Activated naive CD4-positive, alpha-beta T cell treated with anti-CD3 and anti-CD28 coated beads, Interleukin-2, amount 10 ng/mL, durations not matched to agents 7 days and 5 days (primary cell): ENCODE results near the gene IL17RD.

ENCODE experiments used
- CTCF ChIA-PET: fragments of 350-600 bp; sonication (Branson Sonifier 250); formaldehyde crosslinking; loops from one replicate; lab custom pipeline; 2021; ENCODE audit warnings: antibody characterized with exemption; lab: Charles Lee
- DNase-seq: peaks from one replicate; pipeline ENCODE4 v3.0.0-alpha.2; 2020
- H3K27ac Mint-ChIP-seq: one replicate; pipeline ENCODE4 v1.8.0; 2021; ENCODE audit warnings: mild to moderate bottlenecking, moderate library complexity, mixed read lengths
- H3K27me3 Mint-ChIP-seq: one replicate; pipeline ENCODE4 v1.8.0; 2021; ENCODE audit warnings: mild to moderate bottlenecking, mixed read lengths
- H3K36me3 Mint-ChIP-seq: one replicate; pipeline ENCODE4 v1.8.0; 2021; ENCODE audit warnings: mixed read lengths
- H3K4me1 Mint-ChIP-seq: one replicate; pipeline ENCODE4 v1.8.0; 2021; ENCODE audit warnings: mixed read lengths
- H3K4me3 Mint-ChIP-seq: one replicate; pipeline ENCODE4 v1.8.0; 2021; ENCODE audit warnings: mild to moderate bottlenecking, moderate library complexity, mixed read lengths
- H3K9me3 Mint-ChIP-seq: one replicate; pipeline ENCODE4 v1.8.0; 2021; ENCODE audit warnings: mixed read lengths

The IL17RD gene

DNA sequence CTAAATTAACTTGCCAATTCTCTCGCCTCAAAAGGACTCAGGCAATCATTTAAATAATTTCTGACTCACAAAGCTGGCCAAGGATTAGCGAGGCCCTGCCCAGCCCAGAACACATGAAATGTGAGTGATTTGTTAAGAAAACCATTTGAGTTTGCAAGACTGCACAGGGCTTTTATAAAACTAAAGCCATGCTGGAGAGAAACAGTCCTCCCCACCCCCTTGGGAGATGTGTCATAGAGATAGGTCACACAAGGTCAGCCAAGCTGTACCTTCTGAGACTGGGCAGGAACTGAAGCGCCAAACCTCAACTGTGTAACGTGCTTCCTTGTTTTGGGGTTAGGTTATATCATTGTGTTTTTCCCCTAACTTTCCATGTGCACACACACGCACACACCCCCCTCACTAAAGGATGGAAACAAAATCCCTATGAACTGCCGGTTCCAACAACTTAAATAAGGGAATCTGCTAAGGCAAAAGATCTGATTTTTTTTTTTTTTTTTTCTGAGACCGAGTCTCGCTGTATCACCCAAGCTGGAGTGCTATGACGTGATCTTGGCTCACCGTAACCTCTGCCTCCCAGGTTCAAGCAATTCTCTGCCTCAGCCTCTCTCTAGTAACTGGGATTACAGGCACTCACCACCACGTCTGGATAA is 96.6 kb downstream of the IL17RD start:
- Mint-ChIP-seq H3K36me3 (no peaks in the 10 kb centered on the region), H3K4me1 (peaks cover 1% of the 10 kb centered on the region), H3K27ac (no peak overlapping the region), H3K9me3 (no peaks in the 10 kb centered on the region), H3K4me3 (no peak overlapping the region), H3K27me3 (peaks cover 27% of the 10 kb centered on the region)
- DNase-seq: no peak
- CTCF ChIA-PET: no interaction called here

DNA sequence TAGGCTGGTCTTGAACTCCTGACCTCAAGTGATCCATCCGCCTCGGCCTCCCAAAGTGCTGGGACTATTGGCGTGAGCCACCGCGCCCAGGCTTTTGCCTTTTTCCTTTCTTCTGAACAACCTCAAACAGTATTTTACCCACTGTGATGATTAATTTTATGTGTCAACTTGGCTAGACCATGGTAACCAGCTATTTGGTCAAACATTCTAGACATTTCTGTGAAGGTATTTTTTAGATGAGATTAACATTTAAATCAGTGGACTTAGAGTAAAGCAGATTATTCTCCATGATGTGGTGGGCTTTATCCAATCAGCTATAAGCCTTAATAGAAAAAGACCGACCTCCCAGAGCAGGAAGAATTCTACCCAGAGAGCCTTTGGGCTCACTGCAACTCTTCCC is 98.7 kb downstream of the IL17RD start:
- Mint-ChIP-seq H3K27me3 (peaks cover 23% of the 10 kb centered on the region), H3K36me3 (no peaks in the 10 kb centered on the region), H3K9me3 (no peaks in the 10 kb centered on the region), H3K4me3 (no peak overlapping the region), H3K4me1 (peaks cover 2% of the 10 kb centered on the region), H3K27ac (no peak overlapping the region)
- CTCF ChIA-PET: no interaction called here
- no peak for DNase-seq

DNA sequence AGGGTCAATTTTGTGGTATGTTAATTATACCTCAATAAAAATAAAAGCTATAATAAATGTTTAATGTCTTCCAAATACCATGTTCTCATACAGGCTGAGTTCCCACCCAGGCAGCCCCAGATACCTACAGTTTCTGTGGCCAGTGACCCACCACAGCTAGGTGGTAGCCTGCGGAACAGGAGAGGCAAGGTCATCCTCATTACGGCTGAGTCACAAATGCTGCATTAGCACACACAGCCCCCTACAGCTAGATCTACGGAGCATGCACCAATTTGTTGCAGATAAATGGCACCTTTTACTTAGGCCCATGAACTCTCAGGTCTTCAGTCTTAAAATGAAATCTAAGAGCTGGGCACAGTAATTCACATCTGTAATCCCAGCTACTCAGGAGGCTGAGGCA is 99.6 kb downstream of the IL17RD start:
- no peak overlapping the region for H3K4me3 Mint-ChIP-seq
- no peak overlapping the region for H3K27ac Mint-ChIP-seq
- no peaks in the 10 kb centered on the region for H3K9me3 Mint-ChIP-seq
- DNase-seq: no peak
- CTCF ChIA-PET: interaction anchor here (1.5 kb wide), 1 partner anchor 9 kb away, joined by 3 read pairs; no protein-coding TSS in a partner anchor
- peaks cover 4% of the 10 kb centered on the region for H3K4me1 Mint-ChIP-seq
- H3K36me3 Mint-ChIP-seq: no peaks in the 10 kb centered on the region
- peaks cover 17% of the 10 kb centered on the region for H3K27me3 Mint-ChIP-seq

- CTCF ChIA-PET: interaction anchor here (1.5 kb wide), 1 partner anchor 10 kb away, joined by 3 read pairs; no protein-coding TSS in a partner anchor
These were observed 100.6 kb downstream of the IL17RD start for GRCh38 chr3:57064572-57064971.

GRCh38 chr3:57064001-57064400 is 101.2 kb downstream of the IL17RD start:
- Mint-ChIP-seq H3K4me1 (peaks cover 4% of the 10 kb centered on the region), H3K27ac (no peak overlapping the region), H3K9me3 (no peaks in the 10 kb centered on the region), H3K4me3 (no peak overlapping the region), H3K36me3 (no peaks in the 10 kb centered on the region), H3K27me3 (peaks cover 8% of the 10 kb centered on the region)
- CTCF ChIA-PET: interaction anchor here (1.5 kb wide), 1 partner anchor 10 kb away, joined by 3 read pairs; no protein-coding TSS in a partner anchor
- DNase-seq: no peak

More at GRCh38 chr3:57064572-57064971, 100.6 kb downstream of the IL17RD start:
- H3K4me1 Mint-ChIP-seq: peaks cover 4% of the 10 kb centered on the region
- H3K27me3 Mint-ChIP-seq: peaks cover 9% of the 10 kb centered on the region
- H3K27ac Mint-ChIP-seq: no peak overlapping the region
- no peaks in the 10 kb centered on the region for H3K9me3 Mint-ChIP-seq
- no peaks in the 10 kb centered on the region for H3K36me3 Mint-ChIP-seq
- no peak for DNase-seq
- H3K4me3 Mint-ChIP-seq: no peak overlapping the region

DNA sequence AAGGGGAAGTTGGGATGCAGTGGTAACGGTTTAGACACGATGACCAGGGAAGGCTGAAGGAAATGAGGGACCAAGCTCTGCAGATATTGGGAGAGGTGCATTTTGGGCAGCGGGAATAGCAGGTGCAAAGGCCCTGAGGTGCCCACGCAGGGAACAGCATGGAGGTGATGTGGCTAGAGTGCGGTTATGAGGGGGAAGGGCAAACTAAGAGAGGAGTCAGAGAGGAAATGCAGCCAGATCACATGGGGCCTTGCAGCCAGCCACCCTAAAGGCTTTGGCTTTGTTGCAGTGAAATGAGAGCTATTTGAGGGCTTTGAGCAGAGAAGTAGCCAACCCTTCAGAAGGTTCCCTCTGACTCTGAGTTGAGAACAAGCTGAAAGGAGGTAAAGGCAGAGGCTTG is 102.1 kb downstream of the IL17RD start:
- Mint-ChIP-seq H3K4me3 (no peak overlapping the region), H3K4me1 (peaks cover 4% of the 10 kb centered on the region), H3K27ac (peak overlapping the region; percentile 9), H3K36me3 (no peaks in the 10 kb centered on the region), H3K27me3 (peaks cover 3% of the 10 kb centered on the region), H3K9me3 (no peaks in the 10 kb centered on the region)
- no peak for DNase-seq
- CTCF ChIA-PET: no interaction called here

DNA sequence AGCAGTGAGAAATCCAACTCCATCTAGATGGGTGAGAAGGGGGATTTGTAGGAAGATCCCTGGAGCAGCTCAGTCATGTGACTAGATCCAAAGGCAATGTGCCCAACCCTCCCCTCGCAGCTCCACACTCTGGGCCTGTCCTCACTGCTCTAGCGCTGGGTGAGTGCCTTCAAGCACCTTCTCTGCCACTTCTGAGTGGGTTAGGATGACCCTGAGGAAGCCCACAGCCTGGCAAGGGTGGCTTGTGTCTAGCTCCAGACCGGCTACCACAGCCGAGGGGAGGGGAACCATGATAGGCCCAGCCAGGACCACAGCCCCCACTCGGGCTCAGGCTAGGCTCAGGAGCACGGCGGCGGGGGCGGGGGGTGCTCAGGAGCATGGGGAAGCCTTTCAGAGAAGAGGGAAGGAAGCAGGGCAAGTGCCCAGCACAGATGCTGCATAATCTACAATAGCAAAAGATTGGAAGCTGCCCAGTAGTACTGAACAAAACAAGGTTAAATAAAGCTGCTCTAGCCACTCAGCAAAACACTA is 103.0 kb downstream of the IL17RD start:
- CTCF ChIA-PET: no interaction called here
- Mint-ChIP-seq H3K9me3 (no peaks in the 10 kb centered on the region), H3K27ac (no peak overlapping the region), H3K4me3 (no peak overlapping the region), H3K27me3 (peaks cover 3% of the 10 kb centered on the region), H3K36me3 (no peaks in the 10 kb centered on the region), H3K4me1 (peaks cover 4% of the 10 kb centered on the region)
- no peak for DNase-seq

DNA sequence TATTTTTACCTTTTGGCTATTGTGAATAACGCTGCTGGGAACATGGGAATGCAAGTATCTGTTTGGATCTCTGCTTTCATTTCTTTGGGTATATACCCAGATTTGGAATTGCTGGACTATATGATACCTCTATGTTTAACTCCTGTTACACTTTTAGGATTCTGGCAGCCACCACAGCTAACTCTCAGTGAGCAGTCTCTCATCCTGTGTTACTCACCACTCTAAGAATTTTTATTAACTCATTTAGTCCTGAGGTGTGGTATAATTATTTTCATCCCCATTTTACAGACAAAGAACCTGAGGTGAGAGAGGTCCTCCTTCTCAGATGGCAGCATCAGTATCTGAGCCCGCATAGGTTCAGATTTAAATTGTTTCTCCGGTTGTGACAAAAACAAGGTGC is 103.6 kb downstream of the IL17RD start:
- peaks cover 3% of the 10 kb centered on the region for H3K27me3 Mint-ChIP-seq
- DNase-seq: no peak
- H3K36me3 Mint-ChIP-seq: no peaks in the 10 kb centered on the region
- no peak overlapping the region for H3K4me3 Mint-ChIP-seq
- peaks cover 4% of the 10 kb centered on the region for H3K4me1 Mint-ChIP-seq
- H3K9me3 Mint-ChIP-seq: no peaks in the 10 kb centered on the region
- no peak overlapping the region for H3K27ac Mint-ChIP-seq
- CTCF ChIA-PET: no interaction called here

GRCh38 chr3:57060089-57060821 is 104.9 kb downstream of the IL17RD start, which contains the start of gene SPATA12:
Gene SPATA12 (plus strand): TSS chr3:57060664. CDS start chr3:57073695, 13,031 bp downstream.
- H3K27me3 Mint-ChIP-seq: peaks cover 3% of the 10 kb centered on the region
- peaks cover 4% of the 10 kb centered on the region for H3K4me1 Mint-ChIP-seq
- H3K27ac Mint-ChIP-seq: no peak within 1 kb of the TSS
- no peaks in the 10 kb centered on the region for H3K36me3 Mint-ChIP-seq
- no peak within 1 kb of the TSS for H3K4me3 Mint-ChIP-seq
- CTCF ChIA-PET: interaction anchor here (0.6 to 1.1 kb wide), 3 partner anchors 40 to 100 kb away, joined by 3 read pairs; no protein-coding TSS in a partner anchor
- DNase-seq: peak; percentile 24
- no peaks in the 10 kb centered on the region for H3K9me3 Mint-ChIP-seq

DNA sequence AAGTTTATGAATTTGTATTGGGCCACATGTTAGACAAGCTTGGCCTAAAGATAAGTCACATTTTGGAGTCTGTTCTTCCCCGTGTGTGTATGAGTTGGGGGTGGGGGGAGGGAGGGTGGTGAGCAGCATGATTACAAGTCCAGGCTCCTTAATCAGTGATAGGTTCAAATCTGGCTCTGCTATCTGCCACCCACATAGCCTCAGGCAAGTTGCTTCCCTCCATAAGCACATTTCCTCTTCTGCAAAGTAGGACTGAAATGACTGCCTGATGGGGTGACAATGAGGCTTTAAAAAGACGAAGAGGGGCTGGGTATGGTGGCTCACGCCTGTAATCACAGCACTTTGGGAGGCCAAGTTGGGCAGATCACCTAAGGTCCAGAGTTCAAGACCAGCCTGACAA is 105.7 kb downstream of the IL17RD start:
- peaks cover 3% of the 10 kb centered on the region for H3K27me3 Mint-ChIP-seq
- H3K36me3 Mint-ChIP-seq: no peaks in the 10 kb centered on the region
- no peak overlapping the region for H3K4me3 Mint-ChIP-seq
- CTCF ChIA-PET: interaction anchor here (1.0 to 1.1 kb wide), 2 partner anchors 41 to 52 kb away, joined by 3 read pairs; no protein-coding TSS in a partner anchor
- DNase-seq: no peak
- H3K27ac Mint-ChIP-seq: no peak overlapping the region
- H3K4me1 Mint-ChIP-seq: peaks cover 4% of the 10 kb centered on the region
- H3K9me3 Mint-ChIP-seq: no peaks in the 10 kb centered on the region

DNA sequence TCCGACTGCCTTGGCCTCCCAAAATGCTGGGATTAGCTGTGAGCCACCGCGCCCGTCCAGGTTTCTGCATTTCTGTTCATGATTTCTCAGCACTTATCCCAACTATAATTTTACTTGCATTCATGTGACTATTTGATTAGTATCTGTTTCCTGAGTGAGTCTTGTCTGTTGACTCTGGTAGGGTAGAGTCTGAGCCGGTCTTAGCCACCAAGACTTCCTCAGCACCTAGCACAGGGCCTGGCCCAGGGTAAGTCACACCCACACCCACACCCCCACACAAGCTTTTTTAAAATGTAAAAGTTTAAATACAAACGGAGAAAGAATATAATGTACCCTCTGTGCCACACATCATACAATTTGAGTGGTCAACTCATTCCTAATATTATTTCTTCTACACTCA is 107.8 kb downstream of the IL17RD start:
- Mint-ChIP-seq H3K36me3 (no peaks in the 10 kb centered on the region), H3K4me3 (no peak overlapping the region), H3K4me1 (peaks cover 2% of the 10 kb centered on the region), H3K27ac (no peak overlapping the region), H3K27me3 (no peaks in the 10 kb centered on the region), H3K9me3 (no peaks in the 10 kb centered on the region)
- no peak for DNase-seq
- CTCF ChIA-PET: no interaction called here

DNA sequence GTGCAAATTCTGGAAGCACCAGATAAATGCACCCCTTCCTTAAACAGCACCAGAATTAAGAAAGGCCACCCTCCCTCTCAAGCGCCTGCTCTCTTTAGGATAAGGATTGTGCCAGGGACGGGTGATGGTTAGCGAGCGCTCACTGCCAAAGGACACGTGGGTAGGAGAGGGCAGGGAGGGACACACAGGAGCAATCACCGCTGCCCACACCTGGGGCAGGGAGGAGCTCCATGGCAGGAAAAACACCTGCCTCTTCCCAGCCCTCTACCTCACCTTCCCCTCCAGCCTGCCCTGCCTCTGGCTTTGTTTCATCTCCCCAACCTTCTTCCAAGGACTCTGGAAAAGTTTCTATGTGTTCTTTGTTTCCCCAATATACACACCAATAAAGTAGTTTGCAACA is 112.0 kb downstream of the IL17RD start:
- no peaks in the 10 kb centered on the region for H3K36me3 Mint-ChIP-seq

GRCh38 chr3:57052662-57053061 is 112.5 kb downstream of the IL17RD start:
- Mint-ChIP-seq H3K4me3 (no peak overlapping the region), H3K27me3 (peaks cover 19% of the 10 kb centered on the region), H3K9me3 (no peaks in the 10 kb centered on the region), H3K27ac (no peak overlapping the region), H3K4me1 (no peaks in the 10 kb centered on the region), H3K36me3 (no peaks in the 10 kb centered on the region)
- DNase-seq: no peak
- CTCF ChIA-PET: no interaction called here

More for the DNA sequence above, 112.0 kb downstream of the IL17RD start:
- no peak overlapping the region for H3K4me3 Mint-ChIP-seq
- no peak for DNase-seq
- H3K4me1 Mint-ChIP-seq: no peaks in the 10 kb centered on the region
- no peaks in the 10 kb centered on the region for H3K9me3 Mint-ChIP-seq
- H3K27ac Mint-ChIP-seq: no peak overlapping the region
- CTCF ChIA-PET: no interaction called here
- peaks cover 14% of the 10 kb centered on the region for H3K27me3 Mint-ChIP-seq

- Mint-ChIP-seq H3K27me3 (peaks cover 26% of the 10 kb centered on the region), H3K36me3 (no peaks in the 10 kb centered on the region), H3K27ac (no peak overlapping the region), H3K4me3 (no peak overlapping the region), H3K4me1 (no peaks in the 10 kb centered on the region), H3K9me3 (no peaks in the 10 kb centered on the region)
- no peak for DNase-seq
- CTCF ChIA-PET: no interaction called here
These were observed 116.4 kb downstream of the IL17RD start for GRCh38 chr3:57048728-57049127.
